Mesendoderm (in vitro differentiated cells): ENCODE data around the gene ZMYND8.
"Not testable (repeated sequence)": the region's sequence is repeated elsewhere in the genome, so short reads cannot be mapped to it uniquely, and the experiment has no call there.

Experiments
- DNase-seq: peaks from one replicate; pipeline ENCODE4 v3.0.0; 2013
- H2AK5ac ChIP-seq: 2 replicates; pipeline ENCODE4 v1.6.1; 2013; ENCODE audit warnings: low read length, inconsistent platforms
- H2BK120ac ChIP-seq: 2 replicates; pipeline ENCODE4 v1.6.1; 2013; ENCODE audit warnings: low read depth, mild to moderate bottlenecking, low read length, moderate library complexity, mixed read lengths
- H2BK15ac ChIP-seq: replicated peaks from 2 replicates; pipeline ENCODE4 v1.6.1; 2013; ENCODE audit warnings: low read depth, mild to moderate bottlenecking, moderate library complexity
- H2BK5ac ChIP-seq: 2 replicates; pipeline ENCODE4 v1.6.1; 2013; ENCODE audit warnings: low read length, inconsistent platforms
- H3K18ac ChIP-seq: 2 replicates; pipeline ENCODE4 v1.6.1; 2013; ENCODE audit warnings: mild to moderate bottlenecking, low read length, mixed read lengths
- H3K23ac ChIP-seq: one replicate; pipeline ENCODE4 v1.6.1; 2013; ENCODE audit warnings: low read length
- H3K27ac ChIP-seq: 2 replicates; pipeline ENCODE4 v1.5.1; 2013; ENCODE audit warnings: low read depth, mild to moderate bottlenecking, inconsistent platforms, low read length, moderate library complexity
- H3K27me3 ChIP-seq: 2 replicates; pipeline ENCODE4 v1.6.1; 2013; ENCODE audit warnings: low read length, control low read depth, mild to moderate bottlenecking, inconsistent platforms; ENCODE audit not compliant: insufficient read depth, poor library complexity
- H3K36me3 ChIP-seq: 2 replicates; pipeline ENCODE4 v1.6.1; 2013; ENCODE audit warnings: low read length, inconsistent platforms; ENCODE audit not compliant: control insufficient read depth, insufficient read depth
- H3K4ac ChIP-seq: one replicate; pipeline ENCODE4 v1.6.1; 2013; ENCODE audit warnings: low read depth, mild to moderate bottlenecking, low read length, moderate library complexity
- H3K4me1 ChIP-seq: 2 replicates; pipeline ENCODE4 v1.6.1; 2013; ENCODE audit warnings: low read depth, low read length, inconsistent platforms; ENCODE audit not compliant: control insufficient read depth
- H3K4me2 ChIP-seq: 2 replicates; pipeline ENCODE4 v1.6.1; 2013; ENCODE audit warnings: low read length
- H3K4me3 ChIP-seq: 2 replicates; pipeline ENCODE4 v1.5.1; 2013; ENCODE audit warnings: mild to moderate bottlenecking, low read length
- H3K56ac ChIP-seq: one replicate; pipeline ENCODE4 v1.6.1; 2013; ENCODE audit warnings: low read length
- H3K79me1 ChIP-seq: 2 replicates; pipeline ENCODE4 v1.6.1; 2013; ENCODE audit warnings: low read length, inconsistent platforms
- H3K79me2 ChIP-seq: 2 replicates; pipeline ENCODE4 v1.6.1; 2013; ENCODE audit warnings: mild to moderate bottlenecking, low read length; ENCODE audit not compliant: control insufficient read depth, insufficient read depth
- H3K9ac ChIP-seq: 2 replicates; pipeline ENCODE4 v1.6.1; 2013; ENCODE audit warnings: low read length, inconsistent platforms
- H4K5ac ChIP-seq: one replicate; pipeline ENCODE4 v1.6.1; 2013; ENCODE audit warnings: low read length
- H4K8ac ChIP-seq: one replicate; pipeline ENCODE4 v1.6.1; 2013; ENCODE audit warnings: low read depth, mild to moderate bottlenecking, control low read depth, low read length, moderate library complexity
- WGBS: extraction: QIAGEN DNeasy Blood & Tissue Kit; methylation state at CpG from one replicate; pipeline ENCODE4 v1.1.7; 2013; ENCODE audit warnings: low lambda C conversion rate, missing lambda C conversion rate; ENCODE audit not compliant: insufficient coverage; ENCODE audit errors: extremely low coverage; 5-methylcytosine and 5-hydroxymethylcytosine counted together

The ZMYND8 gene

DNA sequence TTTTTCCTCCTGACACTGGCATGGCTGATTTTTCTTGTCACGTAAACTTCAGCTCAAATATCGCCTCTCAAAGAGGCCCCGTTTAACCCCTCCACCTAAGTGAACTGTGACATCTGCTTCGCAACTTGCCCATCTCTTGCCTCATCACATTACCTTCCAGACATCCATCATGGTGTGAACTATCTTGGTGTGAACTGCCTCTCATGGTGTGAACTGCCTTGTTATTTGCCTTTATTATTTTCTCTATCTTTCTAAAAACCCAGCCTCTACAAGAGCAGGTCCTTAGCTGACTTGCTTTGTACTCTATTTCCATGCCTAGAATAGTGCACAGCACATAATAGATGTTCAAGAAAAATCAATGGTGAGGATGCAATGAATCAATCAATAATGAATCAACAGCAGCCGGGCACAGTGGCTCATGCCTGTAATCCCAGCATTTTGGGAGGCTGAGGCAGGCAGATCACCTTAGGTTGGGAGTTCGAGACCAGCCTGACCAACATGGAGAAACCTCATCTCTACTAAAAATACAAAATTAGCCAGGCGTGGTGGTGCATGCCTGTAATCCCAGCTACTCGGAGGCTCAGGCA lies 95.9 kb downstream of the ZMYND8 start:
- not testable (repeated sequence) for H2AK5ac ChIP-seq, H4K5ac ChIP-seq, H3K4ac ChIP-seq, H4K8ac ChIP-seq, H2BK5ac ChIP-seq, H3K4me2 ChIP-seq, DNase-seq, H3K23ac ChIP-seq, H3K79me2 ChIP-seq, H3K4me3 ChIP-seq, H2BK120ac ChIP-seq, H2BK15ac ChIP-seq, H3K36me3 ChIP-seq, H3K9ac ChIP-seq, H3K18ac ChIP-seq, H3K79me1 ChIP-seq, H3K56ac ChIP-seq, H3K27ac ChIP-seq, H3K4me1 ChIP-seq, H3K27me3 ChIP-seq
- WGBS, result no CpG with 5 or more reads among the region's 8 CpGs

DNA sequence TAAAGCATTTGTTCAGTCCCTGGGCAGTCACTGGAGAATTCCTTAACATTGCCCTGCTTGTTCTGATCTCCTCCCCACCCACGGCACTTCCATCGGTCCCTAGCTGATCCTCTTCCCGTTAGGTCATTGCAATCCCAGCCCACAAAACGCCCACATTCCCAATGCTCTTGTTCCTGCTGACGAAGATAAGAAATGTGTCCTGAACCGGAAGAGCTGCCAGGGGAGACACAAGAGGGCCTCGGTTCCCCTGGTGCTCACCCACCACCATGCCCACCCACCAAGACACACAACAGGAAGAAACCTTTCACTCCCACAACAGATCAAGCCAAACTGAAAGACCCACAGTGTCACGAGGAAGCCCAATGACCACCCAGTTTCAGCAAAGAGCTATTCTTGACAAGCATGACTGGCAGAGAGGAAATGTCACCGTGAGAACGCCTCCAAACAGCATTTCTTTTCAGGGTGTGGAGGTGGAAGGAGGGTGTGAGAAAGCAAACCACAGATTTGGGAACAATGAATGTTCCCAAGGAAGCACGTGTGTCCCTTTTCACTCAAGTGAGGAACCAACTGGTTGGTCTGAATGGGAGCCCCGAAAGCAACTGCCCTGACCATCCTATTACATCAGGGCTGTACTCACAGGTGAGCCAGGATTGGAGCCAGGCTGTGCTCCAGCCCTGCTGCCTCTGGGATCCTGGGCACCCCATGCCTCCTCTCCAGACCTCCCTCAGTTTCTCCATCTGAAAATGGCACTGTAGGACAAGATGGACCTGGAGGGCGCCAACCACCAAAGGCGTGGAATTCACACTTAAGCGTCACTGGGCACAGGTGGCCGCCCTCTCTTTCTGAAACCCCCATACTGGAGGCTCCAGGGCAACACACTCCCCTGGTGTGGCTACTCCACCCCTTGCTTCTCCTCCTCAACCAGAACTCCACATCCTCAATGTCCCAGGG lies 97.5 kb downstream of the ZMYND8 start:
- no peak overlapping the region for H3K56ac ChIP-seq
- H3K27ac ChIP-seq, result no peak overlapping the region

DNA sequence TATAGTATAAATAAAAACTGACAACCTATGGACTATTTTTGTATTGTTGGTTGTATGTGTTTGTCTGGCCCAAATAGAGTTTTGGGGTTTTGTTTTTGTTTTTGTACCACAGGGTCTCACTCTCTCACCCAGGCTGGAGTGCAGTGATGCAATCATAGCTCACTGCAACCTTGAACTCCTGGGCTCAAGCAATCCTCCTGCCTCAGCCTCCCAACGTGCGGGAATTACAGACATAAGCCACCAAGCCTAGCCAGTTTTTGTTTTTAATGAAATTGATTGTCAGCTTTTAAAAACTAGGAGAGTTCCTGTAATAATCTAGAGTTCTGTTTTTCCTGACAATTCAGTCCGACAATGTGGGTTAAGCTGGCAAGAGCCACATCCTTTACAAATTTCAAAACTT lies 98.7 kb downstream of the ZMYND8 start:
- Histone ChIP-seq H3K18ac (no peak overlapping the region), H3K27ac (no peak overlapping the region)

More for the DNA sequence above, 97.5 kb downstream of the ZMYND8 start:
- H2AK5ac ChIP-seq, result no peak overlapping the region
- no peaks in the 10 kb centered on the region for H3K79me2 ChIP-seq
- WGBS, result no CpG with 5 or more reads among the region's 16 CpGs
- H2BK15ac ChIP-seq, result no peak overlapping the region
- no peak overlapping the region for H3K9ac ChIP-seq
- H3K18ac ChIP-seq, result no peak overlapping the region
- H3K23ac ChIP-seq, result peak overlapping the region; percentile 54
- H2BK5ac ChIP-seq, result no peak overlapping the region
- no peak overlapping the region for H3K4me3 ChIP-seq
- no peak overlapping the region for H4K8ac ChIP-seq
- no peak overlapping the region for H2BK120ac ChIP-seq
- H3K4ac ChIP-seq, result no peak overlapping the region
- H3K79me1 ChIP-seq, result no peaks in the 10 kb centered on the region
- peaks cover 5% of the 10 kb centered on the region for H3K36me3 ChIP-seq
- no peak overlapping the region for H4K5ac ChIP-seq
- H3K4me1 ChIP-seq, result no peaks in the 10 kb centered on the region
- H3K27me3 ChIP-seq, result no peaks in the 10 kb centered on the region
- DNase-seq, result no peak
- no peak overlapping the region for H3K4me2 ChIP-seq

DNA sequence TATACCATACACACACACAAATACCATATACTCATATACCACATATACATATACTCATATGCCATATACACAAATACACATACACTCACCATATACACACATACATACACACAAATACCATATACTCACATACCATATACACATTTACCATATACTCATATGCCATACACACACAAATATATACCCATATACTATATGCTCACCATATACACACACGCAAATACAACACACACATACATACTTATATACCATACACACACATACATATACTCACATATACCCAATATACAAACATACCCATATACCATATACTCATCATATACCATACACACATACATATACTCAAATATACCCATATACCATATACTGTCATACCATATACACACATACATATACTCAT lies 99.2 kb downstream of the ZMYND8 start:
- Histone ChIP-seq H3K79me2 (no peaks in the 10 kb centered on the region), H3K18ac (no peak overlapping the region), H3K9ac (no peak overlapping the region), H2BK15ac (no peak overlapping the region), H3K36me3 (peaks cover 2% of the 10 kb centered on the region), H2AK5ac (no peak overlapping the region), H2BK5ac (no peak overlapping the region), H3K4me2 (no peak overlapping the region), H3K23ac (no peak overlapping the region), H4K8ac (no peak overlapping the region), H3K56ac (no peak overlapping the region), H3K79me1 (peaks cover 2% of the 10 kb centered on the region), H3K27me3 (no peaks in the 10 kb centered on the region), H3K4me3 (no peak overlapping the region), H3K4me1 (no peaks in the 10 kb centered on the region), H4K5ac (no peak overlapping the region), H2BK120ac (no peak overlapping the region), H3K4ac (no peak overlapping the region), H3K27ac (no peak overlapping the region)
- 100% methylated on average over 1 of the region's 1 CpG for WGBS
- no peak for DNase-seq

More for the DNA sequence above, 98.7 kb downstream of the ZMYND8 start:
- H3K27me3 ChIP-seq, result no peaks in the 10 kb centered on the region
- no peak overlapping the region for H2AK5ac ChIP-seq
- no peak overlapping the region for H3K56ac ChIP-seq
- H2BK15ac ChIP-seq, result no peak overlapping the region
- no peak overlapping the region for H3K4me3 ChIP-seq
- no peak overlapping the region for H3K4ac ChIP-seq
- H3K4me2 ChIP-seq, result no peak overlapping the region
- H3K9ac ChIP-seq, result no peak overlapping the region
- peaks cover 5% of the 10 kb centered on the region for H3K36me3 ChIP-seq
- H3K79me1 ChIP-seq, result peaks cover 2% of the 10 kb centered on the region
- H4K5ac ChIP-seq, result no peak overlapping the region
- no peaks in the 10 kb centered on the region for H3K4me1 ChIP-seq
- no peak overlapping the region for H3K23ac ChIP-seq
- no peak overlapping the region for H4K8ac ChIP-seq
- no peak overlapping the region for H2BK120ac ChIP-seq
- H2BK5ac ChIP-seq, result no peak overlapping the region
- no peak for DNase-seq
- no CpG with 5 or more reads among the region's 3 CpGs for WGBS
- no peaks in the 10 kb centered on the region for H3K79me2 ChIP-seq

DNA sequence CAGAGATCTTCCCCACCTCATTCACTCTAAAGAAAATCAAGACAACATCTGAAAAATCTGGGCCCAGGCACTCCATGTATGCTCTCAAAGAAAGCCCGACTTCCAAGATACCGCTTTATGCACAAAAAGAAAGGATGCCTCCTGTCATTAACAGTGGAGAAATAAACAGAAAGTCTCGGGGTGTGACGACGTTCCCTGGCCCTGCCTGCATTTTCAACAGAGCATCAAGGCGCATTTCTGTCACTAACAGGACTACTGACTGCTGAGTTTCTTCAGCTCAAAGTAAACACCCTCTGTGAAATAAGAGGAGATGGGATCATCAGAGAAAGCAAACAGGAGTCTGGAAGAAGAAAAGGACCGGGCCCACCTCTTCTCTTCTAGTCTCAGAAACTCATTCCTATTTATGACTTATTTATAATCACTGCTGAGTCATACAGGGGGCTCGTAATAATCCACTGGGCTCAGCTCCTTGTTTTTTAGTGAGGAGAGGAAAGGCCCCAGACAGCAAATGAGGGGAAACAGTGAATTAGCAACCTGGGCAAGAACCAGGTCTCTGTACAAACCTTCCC lies 99.7 kb downstream of the ZMYND8 start:
- Histone ChIP-seq H3K79me2 (no peaks in the 10 kb centered on the region), H4K5ac (no peak overlapping the region), H3K27ac (no peak overlapping the region), H3K4me1 (no peaks in the 10 kb centered on the region), H2BK15ac (no peak overlapping the region), H2BK120ac (no peak overlapping the region), H2AK5ac (no peak overlapping the region), H4K8ac (peak overlapping the region; percentile 16), H2BK5ac (no peak overlapping the region), H3K4me2 (no peak overlapping the region), H3K9ac (no peak overlapping the region), H3K18ac (no peak overlapping the region), H3K4ac (no peak overlapping the region), H3K56ac (no peak overlapping the region), H3K23ac (no peak overlapping the region), H3K4me3 (no peak overlapping the region), H3K27me3 (no peaks in the 10 kb centered on the region), H3K36me3 (no peaks in the 10 kb centered on the region), H3K79me1 (peaks cover 2% of the 10 kb centered on the region)
- no CpG with 5 or more reads among the region's 8 CpGs for WGBS
- no peak for DNase-seq
